GM19467 (cell line): Measurements from ENCODE around the gene MYH6.

Source experiments
- ATAC-seq: cut with Tn5 transposase; IDR thresholded peaks from one replicate; pipeline ENCODE4 v1.9.1; 2021; ENCODE audit warnings: mild to moderate bottlenecking, moderate library complexity; ENCODE audit not compliant: unreplicated experiment

The MYH6 gene

GRCh38 chr14:23339506-23340268 lies 68.4 kb downstream of the MYH6 start:
- ATAC-seq, result no peak

DNA sequence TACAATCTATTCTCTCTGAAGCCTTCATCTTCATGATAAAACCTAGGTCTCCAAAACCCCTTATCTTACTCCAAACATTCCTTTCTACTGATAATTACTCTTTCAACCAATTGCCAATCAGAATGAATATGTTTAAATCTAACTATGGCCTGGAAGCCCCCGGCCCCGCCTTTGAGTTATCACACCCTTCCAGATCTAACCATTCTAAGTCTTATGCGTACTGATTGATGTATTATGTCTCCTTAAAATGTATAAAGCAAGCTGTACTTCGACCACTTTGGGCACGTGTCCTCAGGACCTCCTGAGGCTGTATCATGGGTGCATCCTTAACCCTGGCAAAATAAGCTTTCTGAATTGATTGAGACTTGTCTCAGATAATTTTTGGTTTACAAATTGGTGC lies 72.5 kb downstream of the MYH6 start:
- no peak for ATAC-seq
